GM21529 (cell line): ENCODE results near the gene WBP2.
"Not testable (repeated sequence)": the region's sequence is repeated elsewhere in the genome, so short reads cannot be mapped to it uniquely, and the experiment has no call there.

Source experiments
- ATAC-seq: cut with Tn5 transposase; IDR thresholded peaks from one replicate; pipeline ENCODE4 v1.9.1; 2021; ENCODE audit not compliant: unreplicated experiment

WBP2 gene

DNA sequence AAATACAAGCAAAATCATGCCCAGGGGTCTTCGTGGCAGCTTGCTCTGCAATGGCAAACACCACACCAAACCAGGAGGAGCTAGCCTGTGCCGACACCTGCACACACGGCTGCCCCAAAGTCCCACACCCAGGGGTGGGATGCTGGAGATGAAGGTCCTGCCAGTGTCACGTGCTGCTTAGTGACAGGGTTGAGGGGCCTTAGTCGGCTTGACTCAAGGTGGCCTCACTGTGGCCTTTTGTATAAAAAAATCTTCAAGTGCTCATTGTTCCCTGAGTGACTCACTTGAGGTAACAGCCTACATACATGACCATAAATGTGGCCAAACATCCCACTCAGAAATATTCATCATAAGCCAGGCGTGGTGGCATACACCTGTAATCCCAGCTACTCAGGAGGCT, 34.3 kb upstream of the WBP2 start:
- no peak for ATAC-seq

DNA sequence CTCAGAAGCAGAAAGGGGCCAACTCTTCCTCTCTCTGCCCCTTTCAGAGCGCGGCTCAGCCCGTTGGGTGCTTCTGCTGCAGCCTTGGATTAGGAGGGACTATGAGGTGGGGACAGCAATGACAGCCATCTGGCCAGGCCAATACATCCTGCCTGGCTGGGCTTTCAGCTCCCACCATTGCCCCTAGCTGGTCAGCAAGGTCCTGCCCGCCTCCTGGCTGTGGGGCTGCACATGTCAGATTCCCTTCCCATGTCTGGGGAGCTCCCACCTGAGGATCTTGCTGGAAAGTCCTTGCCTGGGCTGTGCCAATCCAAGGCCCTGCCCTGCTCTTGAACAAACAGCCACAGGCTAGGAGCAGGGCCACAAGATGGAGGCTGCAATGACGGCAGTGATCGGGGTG, 33.3 kb upstream of the WBP2 start:
- no peak for ATAC-seq

DNA sequence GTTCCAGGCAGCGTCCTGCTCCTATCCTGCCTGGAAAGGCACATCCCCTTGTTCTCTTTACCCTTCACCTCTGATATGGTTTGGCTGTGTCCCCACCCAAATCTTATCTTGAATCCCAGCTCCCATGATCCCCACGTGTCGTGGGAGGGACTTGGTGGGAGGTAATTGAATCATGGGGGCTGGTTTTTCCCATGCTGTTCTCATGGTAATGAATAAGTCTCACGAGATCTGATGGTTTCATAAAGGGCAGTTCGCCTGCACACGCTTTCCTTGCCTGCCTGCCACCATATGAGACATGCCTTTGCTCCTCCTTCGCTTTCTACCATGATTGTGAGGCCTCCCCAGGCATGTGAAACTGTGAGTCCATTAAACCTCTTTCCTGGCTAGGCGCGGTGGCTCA, 30.7 kb upstream of the WBP2 start:
- ATAC-seq = not testable (repeated sequence)

DNA sequence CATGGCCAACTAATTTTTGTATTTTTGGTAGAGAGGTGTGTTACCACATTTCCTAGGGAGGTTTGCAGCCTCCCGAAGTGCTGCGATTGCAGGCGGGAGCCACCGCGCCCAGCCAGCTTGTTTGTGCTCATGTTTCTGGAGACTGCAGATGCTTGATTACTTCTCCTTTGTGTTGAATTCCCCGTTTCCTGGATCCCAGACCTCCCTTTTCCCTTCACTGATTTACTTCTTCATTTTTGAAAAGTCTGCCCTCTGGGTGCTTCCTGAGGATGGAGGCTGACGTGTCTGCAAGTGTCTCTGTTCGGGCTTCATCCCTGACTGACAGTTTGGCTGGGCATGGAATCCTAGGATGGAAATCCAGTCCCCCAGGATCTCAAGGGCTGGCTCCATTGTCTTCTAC, 30.3 kb upstream of the WBP2 start:
- no peak for ATAC-seq

DNA sequence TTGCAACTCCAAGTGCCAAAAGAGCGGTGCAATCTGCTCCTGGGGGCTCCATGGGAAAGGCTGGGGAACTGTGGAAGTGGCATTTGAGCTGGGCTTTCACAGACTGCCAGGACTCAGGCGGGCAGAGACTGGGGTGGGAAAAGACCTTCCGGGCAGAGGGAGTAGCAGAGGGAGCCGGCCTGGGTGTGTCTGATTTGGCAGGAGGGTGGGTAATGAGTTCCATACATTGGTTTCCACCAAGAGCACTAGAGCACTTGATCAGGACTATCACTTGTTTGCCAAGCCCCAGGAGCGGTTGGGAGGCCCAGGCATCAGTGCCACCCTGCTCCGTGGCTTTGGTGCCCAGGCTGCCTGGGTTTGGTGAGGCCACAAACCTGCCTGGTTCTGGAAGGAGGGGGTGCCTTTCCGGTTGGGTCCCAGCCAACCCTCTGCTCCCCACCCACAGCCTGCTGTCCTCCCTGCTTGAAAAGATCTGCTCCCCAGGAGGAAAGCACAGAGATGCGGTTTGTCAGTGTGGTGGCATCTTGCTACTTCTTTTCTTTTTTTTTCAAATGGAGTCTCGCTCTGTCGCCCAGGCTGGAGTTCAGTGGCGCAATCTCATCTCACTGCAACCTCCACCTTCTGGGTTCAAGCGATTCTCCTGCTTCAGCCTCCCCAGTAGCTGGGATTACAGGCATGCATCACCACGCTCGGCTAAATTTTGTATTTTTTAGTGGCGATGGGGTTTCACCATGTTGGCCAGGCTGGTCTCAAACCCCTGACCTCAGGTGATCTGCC, 26.7 kb upstream of the WBP2 start:
- no peak for ATAC-seq

DNA sequence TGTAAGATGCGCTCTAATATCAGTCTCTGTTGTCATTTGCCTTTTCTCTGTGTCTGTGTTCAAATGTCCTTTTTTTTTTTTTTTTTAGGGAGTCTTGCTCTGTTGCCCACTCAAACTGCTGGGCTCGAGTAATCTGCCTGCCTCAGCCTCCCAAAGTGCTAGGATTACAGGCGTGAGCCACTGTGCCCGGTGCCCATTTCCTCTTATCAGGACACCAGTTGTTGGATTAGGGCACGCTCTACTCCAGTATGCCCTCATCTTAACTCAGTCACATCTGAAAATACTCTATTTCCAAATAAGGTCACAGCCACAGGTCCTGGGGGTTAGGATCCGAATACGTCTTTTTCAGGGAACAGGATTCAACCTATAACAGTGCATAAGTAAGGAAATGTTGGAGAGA, 25.1 kb upstream of the WBP2 start:
- no peak for ATAC-seq

DNA sequence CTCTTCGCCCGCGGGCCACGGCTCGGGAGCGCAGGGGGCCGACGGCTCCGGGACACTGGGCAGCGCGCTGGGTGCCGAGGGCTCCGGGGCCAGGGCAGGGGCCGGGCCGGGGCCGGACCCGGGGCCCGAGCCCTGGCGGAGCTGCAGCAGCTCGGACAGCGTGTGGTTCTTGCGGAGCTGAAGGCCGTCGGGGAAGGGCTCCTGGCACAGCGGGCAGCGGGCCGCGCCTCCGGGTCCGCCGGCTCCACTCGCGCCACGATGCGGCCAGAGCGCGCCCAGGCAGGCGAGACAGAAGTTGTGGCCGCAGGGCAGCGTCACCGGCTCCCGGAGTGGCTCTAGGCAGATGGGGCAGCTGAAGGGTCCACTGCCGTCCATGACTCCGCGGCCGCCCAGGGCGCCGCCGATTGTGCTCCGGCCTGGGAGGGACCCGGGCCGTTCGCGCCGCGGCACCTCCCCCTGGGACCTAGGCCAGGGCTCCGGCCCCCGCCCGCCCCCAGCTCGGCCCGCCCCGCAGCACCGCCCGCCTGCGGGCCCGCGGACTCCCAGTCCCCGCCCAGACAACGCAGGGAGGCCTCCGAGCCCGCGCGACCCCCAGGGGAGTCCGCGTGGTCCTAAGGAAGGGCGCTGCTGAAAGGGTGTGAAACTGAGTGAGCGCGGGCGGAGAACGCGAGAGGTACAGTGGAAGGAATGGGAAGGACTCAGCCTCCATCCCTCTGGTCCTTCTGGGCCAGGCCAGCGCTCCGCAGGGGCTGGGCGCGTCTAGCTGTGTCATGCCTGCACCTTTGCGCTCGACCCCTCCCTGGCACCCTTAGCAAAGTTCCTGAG, 23.3 kb upstream of the WBP2 start, which contains the start of gene TRIM47:
Gene TRIM47 (minus strand): TSS at position 408 of the 825 bp plus-strand sequence. CDS start 33 bp downstream, at position 375.
- ATAC-seq = no peak

DNA sequence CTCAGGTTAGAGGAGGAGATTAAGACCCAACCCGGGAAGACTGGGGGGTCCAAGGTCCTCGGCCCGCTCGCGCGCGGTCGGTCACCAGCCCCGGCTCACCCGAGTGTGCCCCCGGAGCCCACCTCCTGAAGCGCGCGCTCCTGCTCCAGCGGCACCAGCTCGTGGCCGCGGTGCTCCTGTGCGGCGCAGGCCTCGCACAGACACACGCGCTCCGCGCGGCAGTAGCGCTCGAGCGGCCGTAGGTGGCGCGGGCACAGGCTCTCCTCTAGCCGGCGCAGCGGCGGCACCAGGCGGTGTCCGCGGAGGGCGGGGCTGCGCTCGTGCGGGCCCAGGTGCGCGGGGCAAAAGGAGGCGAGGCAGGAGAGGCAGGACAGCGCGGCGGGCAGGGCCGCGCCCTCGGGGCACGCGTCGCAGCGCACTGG, 22.6 kb upstream of the WBP2 start:
- no peak for ATAC-seq

DNA sequence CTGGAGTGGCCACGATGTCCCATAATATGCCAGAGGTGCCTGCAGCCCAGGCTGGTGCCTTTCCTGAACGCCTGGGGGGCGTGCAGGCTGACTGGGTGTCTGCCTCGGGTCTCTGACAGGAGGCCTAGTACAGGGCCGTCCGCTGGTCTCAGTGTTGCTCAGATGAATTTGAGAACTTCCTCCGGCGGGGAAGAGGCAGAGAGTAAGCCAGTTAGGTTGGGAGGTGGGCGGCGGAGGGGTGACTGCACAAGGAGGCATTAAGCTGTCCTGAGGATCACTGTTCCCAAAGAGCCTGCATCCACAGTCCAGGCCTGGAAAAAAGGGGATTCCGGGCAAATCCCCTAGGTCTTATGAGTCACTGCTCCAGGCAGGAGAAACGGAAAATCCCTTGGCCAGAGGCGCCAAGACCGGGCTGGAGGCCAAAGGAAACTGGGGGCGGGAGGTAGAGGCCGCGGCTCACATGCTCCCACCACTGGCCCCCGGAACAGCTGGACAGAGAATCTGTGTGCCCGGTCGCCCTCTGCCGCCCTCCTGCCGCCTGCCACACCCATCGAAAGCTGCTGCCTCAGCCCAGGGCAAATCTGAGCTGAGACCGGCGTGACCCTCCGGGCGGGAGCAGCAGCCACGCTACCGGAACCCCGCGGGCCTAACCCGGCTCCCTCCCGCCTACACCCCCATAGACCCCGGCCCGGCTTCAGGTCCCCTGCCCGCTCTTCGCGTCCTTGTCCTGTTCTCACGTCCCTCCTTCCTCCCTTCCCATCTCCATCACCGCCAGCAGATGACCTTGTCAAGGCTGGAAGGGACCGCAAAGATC, 22.0 kb upstream of the WBP2 start:
- ATAC-seq = no peak

DNA sequence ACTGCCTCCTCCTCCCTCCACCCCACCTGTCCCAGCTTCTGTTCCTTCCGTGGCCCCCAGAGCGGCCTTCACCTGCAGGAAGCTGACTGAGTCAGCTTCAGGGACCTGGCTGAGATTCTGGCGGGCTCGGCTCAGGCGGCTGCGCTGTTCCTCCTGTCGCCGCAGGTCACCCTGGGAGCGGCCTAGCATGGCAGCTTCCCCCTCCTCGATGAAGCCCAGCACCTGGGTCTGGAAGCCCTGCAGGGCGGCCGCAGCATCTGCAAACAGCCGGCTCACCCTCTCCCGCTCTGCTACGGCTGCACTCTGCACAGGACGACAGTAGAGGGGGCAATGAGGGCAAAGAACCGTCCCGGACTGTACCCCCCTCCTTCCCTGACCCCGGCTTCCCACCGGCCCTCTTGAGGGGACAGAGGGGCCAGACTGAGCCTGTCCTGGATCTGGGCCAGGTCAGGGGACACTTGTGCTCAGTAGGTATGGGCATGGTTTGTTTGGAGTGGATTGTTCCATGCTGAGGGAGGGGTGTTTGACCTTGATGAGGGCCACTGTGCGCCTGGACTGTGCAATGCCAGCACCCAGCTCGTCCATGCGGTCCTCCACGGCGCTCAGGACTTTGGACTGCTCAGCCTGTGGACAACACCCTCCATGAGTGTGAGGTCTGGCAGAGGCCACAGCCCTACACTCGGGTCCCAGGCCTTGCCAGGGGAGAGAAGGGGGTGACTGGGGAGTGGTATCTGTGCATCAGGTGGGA, 21.2 kb upstream of the WBP2 start:
- no peak for ATAC-seq

DNA sequence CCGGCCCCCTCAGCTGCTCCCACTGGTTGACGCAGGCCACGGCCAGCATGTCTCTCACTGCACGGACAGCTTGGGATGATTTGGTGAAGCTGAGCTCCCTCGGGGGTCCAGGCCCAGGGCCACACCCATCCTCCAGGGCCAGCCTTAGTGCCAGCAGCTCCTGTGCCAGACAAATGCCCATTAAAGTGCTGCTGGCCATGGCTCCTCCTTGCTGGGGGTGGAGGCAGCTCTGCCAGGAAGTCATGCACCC, 20.7 kb upstream of the WBP2 start:
- ATAC-seq = no peak

DNA sequence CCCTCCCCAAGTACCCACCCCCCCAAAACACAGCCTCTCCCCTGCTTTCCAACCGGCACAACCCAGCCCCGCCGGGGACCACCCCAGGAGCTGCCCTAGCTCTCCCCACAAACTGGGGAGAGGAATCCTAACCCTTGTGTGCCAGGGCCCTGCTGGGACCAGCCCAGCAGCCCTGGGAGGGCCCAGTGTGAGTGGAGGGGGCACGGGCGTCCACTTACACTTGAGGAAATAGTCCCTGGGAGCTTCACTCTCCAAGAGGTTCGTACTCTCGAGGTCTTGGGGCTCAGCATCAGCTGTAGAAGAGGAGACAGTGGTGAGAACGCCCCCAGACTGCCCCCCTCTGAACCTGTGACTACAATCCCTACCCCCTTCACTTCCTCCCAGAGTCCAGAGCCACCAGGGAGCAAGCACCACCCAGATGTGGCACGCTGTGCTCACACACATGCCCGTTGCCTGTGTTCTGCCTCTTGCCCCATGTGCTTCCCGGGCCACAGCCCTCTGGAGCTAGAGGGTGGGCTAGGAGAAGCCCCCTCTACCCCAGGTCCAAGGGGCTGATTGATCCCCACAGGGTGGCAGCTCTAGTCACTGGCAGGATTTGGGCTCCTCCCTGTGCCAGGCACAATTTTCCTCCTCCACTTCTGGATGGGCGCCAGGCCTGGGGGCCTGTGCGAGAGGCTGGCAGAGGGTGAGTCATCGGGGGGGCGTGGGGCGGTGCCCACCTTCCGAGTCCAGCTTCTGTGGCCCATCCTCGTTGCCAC, 20.2 kb upstream of the WBP2 start:
- no peak for ATAC-seq

DNA sequence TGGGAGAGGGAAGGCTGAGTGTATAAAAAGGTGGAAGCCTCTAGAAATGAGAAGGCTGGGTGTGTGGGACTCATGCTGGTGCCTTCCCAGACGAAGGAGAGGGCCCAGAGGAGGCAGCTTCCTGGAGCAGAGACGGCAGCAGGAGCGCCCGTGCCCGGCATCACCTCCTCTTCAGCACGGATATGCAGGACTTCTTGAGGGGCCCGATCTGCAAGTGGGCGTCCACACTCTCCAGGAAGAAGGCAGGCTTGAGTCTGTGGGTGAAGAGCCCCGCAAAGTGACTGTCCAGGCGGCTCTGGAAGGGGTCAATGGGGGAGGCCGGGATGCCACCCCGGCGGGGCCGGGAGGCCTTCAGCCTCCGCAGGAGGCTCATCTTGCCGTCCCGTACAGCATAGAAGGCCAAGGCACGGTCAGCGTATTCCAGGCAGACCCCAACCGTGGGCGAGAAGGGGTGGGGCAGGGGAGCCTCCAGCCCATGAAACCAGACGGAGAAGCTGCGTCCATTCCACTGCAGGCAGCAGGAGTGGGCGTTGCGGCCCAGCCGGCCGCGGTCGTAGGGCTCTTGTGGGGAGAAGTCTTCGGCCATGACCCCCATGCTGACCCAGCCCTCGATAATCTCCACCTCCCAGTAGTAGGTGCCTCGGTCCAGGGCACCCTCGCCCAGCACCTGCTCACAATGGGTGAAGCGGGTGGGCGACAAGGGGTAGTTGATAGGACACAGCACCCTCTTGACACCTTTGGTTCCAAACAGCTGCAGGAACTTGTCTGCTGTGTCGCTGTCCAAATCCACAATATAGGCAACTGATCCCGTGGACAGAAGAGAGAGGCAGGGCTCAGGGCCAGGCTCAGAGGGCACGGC, 19.4 kb upstream of the WBP2 start:
- no peak for ATAC-seq

DNA sequence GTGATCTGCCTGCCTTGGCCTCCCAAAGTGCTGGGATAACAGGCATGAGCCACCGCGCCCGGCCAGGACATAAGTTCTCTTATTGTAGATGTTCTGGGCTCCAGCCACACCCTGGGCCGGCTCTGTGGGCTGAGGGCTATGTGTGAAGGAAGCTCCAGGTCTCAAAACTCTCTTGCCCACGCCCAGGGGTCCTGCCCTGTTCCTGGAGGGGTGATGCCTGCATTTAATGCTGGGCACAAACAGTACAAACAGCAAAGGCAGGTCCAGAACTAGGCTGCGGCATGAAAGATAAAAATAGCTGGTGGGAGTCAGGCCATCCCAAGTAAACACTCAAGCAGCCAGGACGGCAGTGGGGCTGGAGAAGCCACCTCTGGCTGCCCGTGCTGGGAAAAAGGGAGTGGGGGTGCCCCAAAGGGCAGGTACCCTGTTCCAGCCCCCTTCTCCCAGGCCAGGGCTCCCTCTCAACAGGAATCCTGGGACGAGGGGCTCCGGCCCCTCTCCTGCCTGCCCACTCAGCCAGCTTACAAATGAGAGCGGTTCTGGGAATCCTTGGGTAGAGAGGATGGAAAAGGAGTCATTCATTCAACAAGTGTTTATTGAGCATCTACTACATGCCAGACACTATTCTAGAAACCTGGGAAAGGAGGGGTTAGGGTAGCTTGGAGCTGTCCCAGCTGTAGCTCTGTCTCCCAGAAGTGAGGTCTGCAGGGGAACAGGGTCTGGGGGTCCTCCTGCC, 18.6 kb upstream of the WBP2 start:
- ATAC-seq = no peak

DNA sequence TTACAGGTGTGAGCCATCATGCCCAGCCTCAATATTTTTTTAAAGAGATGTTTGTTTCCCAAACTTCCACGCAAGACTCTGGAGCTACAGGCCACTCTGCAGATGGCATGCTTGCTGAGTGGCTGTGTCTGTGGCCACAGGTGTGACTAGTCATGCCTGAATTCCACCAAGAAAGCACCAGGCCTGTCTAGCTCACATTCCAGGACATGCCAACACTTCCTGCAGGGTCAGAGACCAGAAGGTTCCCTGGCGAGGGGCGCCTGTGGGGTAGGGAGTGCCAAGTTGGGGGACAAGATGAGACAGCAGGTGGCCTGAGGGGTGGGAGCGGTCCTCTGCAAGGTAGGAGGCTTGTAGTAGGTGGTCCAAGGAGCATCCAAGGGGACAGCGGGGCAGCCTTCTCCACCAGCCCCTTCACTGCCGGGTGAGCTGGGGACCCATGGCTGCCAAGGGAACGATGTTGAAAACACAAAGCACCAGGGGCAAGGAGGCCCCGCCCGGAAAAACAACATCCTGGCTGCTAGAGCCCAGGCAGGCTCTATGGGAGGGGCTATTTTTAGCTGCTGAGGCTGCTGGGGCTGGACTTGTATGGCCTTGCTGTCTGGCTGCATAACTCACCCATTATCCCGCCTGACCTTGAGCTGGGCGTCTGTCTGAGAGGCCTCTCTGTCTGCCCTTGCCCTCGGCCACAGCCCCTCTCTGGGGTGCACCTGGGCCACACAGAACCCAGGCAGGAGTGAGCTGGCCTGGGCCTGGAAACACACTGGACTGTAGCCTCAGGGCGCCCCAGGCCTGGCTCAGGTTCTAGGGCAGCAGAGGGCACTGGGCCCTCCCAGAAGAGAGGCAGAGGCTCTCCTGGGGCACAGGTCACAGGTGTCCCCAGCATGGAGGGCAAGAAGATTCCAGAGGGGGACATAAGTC, 17.6 kb upstream of the WBP2 start:
- ATAC-seq = no peak

DNA sequence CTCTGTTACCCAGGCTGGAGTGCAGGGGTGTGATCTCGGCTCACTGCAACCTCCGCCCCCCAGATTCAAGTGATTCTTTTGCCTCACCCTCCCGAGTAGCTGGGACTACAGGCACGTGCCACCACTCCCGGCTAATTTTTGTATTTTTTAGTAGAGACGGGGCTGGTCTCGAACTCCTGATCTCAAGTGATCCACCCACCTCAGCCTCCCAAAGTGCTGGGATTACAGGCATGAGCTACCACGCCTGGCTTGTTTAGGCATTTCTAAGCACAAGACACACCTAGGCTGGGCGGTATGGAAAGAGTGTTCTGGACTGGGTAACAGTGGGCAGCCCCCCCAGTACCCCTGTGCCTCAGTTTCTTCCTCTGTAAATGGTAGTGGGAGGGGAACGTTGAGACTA, 15.1 kb upstream of the WBP2 start:
- ATAC-seq = not testable (repeated sequence)

DNA sequence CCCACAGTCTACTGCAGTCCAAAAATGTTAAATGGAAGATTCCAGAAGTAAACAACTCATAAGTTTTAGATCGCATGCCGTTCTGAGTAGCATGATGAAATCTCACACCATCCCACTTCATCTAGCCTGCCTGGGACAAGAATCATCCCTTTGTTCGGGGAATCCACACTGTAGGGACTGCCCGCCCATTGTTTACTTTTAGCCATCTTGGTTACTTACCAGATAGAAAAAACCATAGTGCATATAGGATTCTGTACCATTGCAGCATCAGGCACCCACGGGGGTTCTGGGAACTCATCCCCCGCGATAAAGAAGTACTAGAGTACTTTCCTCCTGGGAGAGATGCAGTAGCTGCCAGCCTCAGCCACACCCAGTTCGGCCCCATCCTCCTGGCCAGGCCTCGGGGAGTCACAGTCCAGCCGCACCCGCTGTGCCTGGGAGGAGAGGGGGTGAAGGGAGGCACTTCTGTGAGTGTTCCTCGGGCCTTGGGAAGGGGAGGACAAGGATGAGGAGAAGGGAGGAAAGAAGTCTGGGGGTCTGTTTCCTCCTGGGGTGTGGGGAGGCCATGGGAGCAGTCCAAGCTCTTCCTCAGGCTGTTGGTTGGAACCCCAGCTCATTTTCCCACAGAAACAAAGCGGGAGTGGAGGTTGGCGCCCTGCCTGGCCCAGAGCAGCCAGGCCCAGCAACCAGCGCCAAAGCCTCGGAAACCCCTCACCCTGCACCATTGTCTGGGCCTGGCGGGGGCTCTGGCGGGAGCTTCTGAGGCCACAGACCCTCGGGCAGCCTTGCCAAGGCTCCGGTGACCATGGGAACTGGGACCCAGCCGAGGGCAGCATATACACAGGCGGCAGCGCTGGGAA, 14.4 kb upstream of the WBP2 start:
- ATAC-seq = no peak
